GM18505 (cell line): ENCODE measurements around the gene NETO2.
"Not testable (repeated sequence)": the region's sequence is repeated elsewhere in the genome, so short reads cannot be mapped to it uniquely, and the experiment has no call there.

Experiments
- ATAC-seq: cut with Tn5 transposase; IDR thresholded peaks from one replicate; pipeline ENCODE4 v1.9.1; 2021; ENCODE audit not compliant: unreplicated experiment
- POLR2A ChIP-seq: IDR thresholded peaks from 4 replicates; pipeline ENCODE4 v1.6.1; 2011; ENCODE audit warnings: borderline replicate concordance; ENCODE audit not compliant: insufficient read depth, insufficient read length; ENCODE audit errors: extremely low read depth

Gene NETO2

DNA sequence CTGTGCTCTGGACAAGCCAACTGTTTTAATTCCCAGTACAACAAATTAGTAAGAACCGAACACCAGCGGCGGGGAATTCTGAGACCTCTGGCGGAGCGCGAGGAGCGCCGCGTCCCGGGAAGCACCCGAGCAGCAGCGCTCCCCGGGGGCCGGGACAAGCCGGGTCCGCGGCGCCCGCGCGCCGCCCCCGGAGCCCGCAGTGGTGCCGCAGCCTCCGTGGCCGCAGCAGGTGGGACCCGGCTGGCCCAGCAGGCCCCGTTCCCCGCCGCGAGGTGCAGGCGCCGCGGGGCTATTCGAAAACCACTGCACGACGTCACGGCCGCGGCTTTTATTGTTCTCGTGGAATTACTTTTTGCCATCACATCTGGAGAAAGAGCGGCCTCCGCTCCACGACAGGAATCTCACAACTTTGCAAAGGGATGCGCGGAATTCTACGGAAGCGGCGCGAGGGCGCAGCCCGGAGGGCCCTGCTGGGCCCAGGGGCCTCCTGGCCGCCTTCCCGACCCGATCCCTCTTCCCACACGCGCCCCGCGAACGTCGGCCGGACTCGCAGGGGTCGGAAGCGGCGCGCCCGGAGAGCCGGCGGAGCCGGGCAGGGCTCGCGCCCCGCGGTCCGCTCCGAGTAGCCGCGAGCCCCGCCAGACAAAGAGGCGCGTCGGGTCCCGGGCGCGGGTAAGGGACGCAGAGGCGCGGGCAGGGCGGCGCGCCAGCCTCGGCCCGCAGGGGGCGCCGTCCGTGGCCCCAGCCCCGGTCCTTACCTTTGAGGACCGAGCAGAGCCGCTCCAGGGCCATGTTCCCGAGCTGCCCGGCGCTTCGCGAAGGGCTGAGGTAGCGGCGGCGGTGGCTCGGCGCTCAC lies 696 bp downstream of the NETO2 start:
- peak; percentile 70 for ATAC-seq
- no peak for TF ChIP-seq POLR2A

DNA sequence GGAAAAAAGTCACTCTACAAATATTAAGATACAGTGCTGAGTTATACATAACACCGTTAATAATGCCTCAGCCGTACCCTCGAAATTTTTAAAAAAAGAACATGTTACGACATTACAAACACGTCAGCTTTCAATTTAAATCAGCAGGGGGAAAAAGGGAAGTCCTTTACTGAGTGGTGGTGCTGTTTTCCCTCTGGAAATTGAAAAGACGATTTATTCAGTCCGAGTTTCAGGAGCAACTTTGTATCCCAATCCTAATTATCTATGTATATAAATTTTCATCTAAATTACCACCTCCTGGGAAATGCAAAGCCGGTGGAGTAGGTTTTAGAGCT lies 1.3 kb downstream of the NETO2 start:
- no peak for TF ChIP-seq POLR2A
- no peak for ATAC-seq

DNA sequence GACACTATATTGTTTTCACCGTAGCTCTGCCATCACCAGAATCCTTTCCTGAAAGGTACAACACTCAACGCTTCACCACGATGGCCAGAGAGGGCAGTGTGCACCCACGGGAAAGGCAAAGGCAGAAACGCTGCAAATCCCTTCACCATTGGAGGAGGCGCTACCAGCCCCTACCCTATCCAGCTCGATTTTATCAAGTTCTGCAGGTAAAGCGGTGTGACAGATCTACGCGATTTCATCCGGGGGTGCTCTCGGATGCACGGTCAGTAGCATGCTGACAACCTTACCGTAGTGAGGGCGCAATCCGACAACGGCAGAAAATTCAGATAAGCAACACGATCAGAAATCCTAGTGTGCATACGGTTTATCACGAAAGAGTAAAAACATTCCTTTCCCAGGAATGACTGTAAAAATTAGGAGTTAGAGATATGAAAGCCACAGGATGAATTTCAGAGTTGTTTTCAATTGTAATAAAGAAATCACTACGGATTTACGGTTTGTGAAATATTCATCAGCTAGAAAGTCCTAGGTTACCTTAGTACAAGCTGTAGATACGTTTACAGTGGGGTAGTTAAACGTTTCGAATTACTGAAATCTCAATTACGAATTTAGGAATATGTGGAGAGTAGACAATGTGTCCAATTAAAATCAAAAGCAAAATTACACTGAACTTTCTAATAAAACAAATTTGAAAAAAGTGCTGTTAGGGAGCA lies 1.8 kb downstream of the NETO2 start:
- peak; percentile 40 for ATAC-seq
- peak; percentile 52 for TF ChIP-seq POLR2A

DNA sequence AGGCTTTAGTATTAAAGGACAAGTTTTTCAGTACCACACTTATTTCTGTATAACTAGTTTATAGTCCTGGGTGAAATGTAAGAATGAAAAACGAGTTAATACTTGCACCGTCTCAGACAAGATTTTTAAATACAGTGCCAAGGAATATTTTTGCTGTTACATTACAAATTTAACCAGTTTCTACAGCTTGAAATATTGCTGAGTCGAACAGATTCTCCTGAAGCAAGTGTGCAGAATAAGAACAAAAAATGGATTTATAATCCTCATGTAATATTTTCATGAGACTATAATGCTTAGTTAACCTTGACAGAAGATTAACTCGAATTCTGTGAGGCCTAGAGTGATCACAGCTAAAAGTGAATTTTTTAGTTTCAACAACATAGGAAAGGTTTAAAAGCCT lies 3.1 kb downstream of the NETO2 start:
- TF ChIP-seq POLR2A = no peak
- ATAC-seq = no peak

DNA sequence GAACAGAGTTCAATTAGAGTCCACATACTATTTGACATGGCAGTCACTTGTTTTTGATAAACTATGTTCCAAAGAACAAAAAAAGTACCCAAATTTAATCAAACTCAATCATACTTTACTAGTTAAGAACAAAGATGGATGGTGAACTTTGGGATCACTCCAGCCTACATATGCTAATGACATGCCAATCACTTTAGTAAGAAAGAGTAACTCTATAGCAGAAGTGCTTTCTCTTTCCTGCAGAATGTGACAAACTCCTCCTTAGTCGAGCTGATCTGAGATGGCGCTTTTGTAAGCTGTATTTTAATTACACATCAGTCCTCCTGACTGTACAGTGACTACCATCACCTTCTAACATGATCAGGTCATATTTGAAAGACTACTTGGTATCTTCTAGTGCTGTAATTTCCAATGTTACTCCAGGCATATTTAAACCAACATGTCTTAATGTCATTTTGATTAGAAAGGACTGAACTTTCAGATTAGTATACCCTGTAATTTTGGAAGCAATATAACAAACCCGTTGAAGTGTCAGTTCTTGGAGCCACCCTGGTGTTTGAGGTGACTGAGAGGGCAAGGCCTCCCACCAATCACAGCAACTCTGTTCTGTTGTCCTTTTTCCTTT lies 4.1 kb downstream of the NETO2 start:
- no peak for TF ChIP-seq POLR2A
- no peak for ATAC-seq

DNA sequence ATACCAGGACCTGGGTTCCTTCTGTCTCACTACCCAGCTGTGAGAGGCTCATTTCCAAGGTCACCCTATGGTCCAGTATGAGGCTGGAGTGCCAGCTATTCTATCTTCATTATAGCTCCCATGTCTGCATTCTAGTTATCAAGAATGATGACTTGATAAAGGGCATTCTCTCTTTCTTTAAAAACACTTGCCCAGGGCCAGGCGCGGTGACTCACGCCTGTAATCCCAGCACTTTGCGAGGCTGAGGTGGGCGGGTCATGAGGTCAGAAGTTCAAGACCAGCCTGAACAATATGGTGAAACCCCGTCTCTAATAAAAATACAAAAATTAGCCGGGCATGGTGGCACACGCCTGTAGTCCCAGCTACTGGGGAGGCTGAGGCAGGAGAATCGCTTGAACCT lies 5.8 kb downstream of the NETO2 start:
- ATAC-seq = not testable (repeated sequence)

DNA sequence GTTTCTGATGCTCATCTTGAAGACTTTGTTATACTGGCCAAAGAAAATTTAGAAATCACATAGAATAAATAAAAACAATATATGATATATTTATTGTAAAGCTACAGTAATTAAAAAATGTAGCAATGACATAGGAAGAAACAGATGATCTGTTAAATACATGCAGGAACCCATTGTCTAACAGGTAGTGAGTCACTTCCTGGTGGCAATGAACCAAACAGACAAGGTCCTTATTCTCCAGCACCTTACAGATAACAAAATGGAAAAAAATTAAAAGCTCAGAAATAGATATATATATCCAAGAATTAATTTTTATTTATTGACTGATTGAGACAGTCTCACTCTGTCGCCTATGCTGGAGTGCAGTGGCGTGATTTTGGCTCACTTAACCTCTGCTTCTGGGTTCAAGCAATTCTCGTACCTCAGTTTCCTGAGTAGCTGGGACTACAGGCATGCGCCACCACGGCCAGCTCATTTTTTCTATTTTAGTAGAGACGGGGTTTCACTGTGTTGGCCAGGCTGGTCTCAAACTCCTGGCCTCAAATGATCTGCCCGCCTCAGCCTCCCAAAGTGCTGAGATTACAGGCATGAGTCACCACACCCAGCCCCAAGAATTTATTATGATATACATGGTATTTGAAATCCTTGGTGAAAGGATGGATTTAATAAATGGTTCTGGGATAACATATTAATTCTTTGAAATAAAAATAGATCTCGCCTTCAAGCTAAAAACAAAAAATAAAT lies 7.5 kb downstream of the NETO2 start:
- ATAC-seq = no peak
- TF ChIP-seq POLR2A = no peak

DNA sequence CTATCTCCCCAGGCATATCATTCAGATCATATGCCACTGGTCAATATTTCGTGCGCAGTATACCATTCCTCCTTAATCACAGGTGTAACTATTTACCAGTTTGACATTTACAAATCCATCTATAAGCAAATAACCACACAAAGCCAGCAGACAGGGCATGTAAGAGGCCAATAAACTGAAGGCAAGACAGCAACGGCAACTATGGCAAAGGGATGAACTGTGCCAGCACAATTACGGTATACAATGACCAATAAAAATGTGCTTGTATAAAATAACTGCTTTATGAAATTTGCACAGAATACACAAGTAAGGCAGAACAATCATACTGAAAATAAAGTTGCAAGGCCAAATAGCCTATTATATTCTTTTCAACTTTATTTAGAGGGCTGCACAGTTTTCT lies 9.2 kb downstream of the NETO2 start:
- ATAC-seq = no peak
- TF ChIP-seq POLR2A = no peak

DNA sequence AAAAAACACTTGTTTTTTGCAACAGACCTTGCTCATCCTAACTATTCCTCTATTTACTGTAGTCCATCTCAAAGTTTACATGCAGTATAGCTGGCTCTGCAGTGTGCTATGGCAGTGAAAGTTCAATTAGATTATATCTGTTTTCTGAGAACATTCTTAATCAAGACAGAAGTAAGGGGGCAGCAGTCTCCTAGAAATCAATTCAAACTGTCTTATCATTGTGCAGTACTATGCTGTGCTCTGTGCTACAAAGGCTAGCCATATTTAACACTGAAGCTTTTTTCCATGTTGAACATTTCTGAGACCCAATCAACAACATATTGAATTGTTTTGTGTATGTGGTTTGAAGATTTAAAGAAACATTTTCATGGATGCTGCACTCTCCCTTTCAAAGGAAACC lies 11.4 kb downstream of the NETO2 start:
- TF ChIP-seq POLR2A = no peak
- ATAC-seq = no peak

DNA sequence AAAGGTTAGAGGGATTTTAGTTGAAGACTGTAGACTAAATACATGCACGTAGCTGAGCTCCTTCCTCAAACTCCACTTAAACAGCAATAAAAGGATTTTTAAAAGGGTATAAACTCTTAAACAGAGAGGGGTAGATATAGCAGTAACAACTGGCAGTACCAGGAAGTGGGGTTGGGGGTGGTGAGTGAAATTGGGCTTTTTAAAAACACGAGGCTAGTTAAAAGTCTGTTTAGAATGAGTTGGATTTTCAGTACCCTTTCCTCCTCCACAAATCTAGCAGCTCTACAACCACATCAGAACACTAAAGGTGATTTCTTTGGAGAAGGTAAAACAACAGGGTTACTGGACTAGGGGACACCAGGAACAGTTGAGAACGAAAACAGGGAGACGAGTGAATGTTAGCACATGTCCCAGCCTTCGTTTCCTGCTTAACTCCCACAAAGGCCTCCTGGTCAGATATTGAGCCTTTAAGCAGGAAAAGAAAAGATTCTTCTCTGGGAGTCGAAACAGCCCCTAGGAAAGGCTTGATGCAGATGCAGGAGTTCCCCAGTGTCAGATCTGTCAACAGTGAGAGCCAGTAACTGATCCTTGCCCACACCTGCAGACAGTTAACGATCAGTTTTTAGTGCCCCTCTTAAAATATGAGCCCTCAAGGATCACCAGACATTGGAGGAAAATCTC lies 13.8 kb downstream of the NETO2 start:
- TF ChIP-seq POLR2A = no peak
- no peak for ATAC-seq

DNA sequence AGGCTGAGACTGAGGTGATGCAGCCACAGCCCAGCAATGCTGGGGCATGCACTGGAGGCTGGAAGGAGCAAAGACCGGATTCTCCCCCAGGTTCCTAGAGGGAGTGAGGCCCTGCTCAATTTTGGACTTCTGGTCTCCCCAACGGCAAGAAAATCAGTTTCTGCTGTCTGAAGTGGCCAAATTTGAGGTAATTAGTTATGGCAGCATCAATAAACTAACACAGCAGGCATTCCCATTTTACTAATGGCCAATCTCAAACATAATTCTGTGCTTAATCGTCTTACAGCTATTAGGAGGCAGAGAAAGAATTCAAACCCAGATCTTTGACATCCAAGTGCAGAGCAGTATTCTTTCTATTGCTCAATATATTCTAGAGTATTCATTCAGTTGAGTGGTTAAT lies 16.2 kb downstream of the NETO2 start:
- no peak for ATAC-seq
- no peak for TF ChIP-seq POLR2A

DNA sequence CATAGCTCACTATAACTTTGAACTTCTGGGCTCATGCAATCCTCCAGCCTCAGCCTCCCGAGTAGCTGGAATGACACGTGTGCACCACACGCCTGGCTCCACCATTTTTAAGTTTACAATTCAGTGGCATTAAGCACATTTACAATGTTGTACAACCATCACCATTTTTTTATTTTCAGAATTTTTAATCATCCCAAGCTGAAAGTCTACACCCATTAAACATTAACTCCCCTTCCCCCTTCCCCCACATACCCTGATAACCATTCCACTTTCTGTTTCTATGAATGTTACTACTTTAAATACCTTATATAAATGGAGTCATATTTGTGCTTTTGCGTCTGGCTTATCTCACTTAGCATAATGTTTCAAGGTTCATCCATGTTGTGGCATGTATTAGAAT lies 18.0 kb downstream of the NETO2 start:
- TF ChIP-seq POLR2A = no peak
- ATAC-seq = no peak

DNA sequence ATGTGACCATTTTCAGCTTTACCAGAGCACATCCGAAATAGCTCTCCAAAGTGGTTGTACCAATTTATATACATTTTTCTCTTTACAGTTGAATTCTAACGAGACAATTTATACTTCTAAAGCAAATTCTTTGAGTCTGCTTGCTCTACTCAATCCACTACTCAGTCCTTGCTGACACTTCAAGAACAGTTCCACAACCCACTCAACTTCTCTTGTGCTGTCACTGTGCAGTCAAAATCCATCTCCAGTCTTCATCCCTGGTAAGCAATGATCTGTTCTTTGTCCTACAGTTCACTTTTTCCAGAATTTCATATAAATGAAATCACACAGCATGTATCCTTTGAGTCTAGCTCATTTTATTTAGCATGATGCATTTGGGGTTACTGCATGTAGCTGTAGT lies 30.6 kb downstream of the NETO2 start:
- no peak for ATAC-seq

DNA sequence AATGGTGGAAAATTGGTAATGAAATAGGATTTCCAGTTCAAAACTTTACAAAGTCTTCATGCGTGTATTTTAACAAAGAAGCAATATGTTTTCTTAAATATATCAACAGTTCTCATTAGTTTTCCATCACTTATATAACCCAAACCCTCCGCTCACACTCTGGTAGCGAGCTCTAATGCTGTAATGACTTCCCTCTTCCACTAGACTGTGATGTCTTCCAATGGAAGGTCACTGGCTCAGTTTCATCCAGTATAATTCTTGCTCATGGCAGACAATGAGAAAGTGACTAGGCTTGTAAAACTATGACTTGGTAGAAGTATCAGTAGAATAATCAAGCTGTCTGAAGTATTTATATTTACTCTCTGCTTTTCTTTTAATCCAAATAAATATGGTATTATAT lies 32.8 kb downstream of the NETO2 start:
- no peak for TF ChIP-seq POLR2A
- ATAC-seq = no peak

More for the DNA sequence above, 30.6 kb downstream of the NETO2 start:
- no peak for TF ChIP-seq POLR2A

DNA sequence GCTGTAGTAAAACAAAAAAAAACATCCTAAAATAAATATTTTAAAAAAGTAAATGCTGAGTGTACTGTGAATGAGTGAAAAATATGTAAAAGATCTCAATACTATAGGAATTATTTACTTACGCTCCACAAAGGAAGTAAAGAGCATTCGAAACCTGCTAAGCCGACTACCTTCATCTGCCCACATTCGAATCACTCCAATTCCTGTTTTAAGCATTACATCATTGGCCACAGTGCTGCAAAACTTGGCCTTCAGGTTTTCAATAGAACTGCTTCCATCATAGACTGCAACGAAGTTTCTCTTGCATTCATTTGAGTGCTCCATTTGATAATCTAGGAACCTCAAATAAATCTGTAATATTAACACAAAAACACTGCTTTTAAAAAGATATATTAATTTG lies 34.4 kb downstream of the NETO2 start:
- no peak for ATAC-seq
- TF ChIP-seq POLR2A = no peak

DNA sequence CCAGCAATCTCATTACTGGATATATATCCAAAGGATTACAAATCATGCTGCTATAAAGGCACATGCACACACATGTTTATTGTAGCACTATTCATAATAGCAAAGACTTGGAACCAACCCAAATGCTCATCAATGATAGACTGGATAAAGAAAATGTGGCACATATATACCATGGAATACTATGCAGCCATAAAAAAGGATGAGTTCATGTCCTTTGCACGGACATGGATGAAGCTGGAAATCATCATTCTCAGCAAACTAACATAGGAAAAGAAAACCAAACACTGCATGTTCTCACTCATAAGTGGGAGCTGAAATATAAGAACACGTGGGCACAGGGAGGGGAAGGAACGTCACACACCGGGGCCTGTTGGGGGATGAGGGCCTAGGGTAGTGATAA lies 40.8 kb downstream of the NETO2 start:
- not testable (repeated sequence) for ATAC-seq

DNA sequence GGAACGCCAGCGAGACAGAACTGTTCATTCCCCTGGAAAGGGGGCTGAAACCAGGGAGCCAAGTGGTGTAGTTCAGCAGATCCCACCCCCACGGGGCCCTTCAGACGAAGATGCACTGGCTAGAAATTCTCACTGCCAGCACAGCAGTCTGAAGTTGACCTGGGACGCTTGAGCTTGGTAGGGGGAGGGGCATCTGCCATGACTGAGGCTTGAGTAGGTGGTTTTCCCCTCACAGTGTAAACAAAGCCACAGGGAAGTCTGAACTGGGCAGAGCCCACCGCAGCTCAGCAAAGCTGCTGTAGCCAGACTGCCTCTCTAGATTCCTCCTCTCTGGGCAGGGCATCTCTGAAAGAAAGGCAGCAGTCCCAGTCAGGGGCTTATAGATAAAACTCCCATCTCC lies 46.6 kb downstream of the NETO2 start:
- ATAC-seq = not testable (repeated sequence)
